ENCODE results near the gene KNCN. TPM values are rescaled to one million over a fixed set of nuclear protein-coding genes. Genes with fewer than 3 reads are reported as not detected.

KNCN gene
- total RNA-seq, 1 donor from 2014 or later = not detected

DNA sequence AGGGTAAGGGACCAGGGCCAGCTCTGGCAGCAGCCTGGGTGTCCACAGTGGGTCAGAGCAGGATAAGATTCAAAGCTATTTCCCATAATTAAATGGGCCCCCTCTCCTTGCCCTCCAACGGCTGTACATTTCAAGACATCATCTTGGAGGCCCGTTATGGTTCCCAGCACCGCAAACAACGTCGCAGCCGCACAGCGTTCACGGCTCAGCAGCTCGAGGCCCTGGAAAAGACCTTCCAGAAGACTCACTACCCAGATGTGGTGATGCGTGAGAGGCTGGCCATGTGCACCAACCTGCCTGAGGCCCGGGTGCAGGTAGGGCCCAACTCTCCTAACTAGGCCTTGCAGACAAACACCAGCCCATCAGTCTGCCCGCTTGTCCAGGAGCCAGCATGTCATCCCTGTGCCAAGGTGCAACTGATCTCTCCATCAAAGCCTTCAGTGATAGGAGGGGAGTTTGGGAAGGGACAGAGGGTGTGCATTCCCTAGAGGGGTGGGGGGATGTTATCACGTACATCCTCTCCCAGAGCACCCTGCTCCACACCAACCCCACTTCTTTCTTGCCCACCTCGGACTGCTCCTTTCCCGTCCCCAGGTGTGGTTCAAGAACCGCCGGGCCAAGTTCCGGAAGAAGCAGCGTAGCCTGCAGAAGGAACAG, 41.0 kb downstream of the KNCN start:
- Histone ChIP-seq H3K27me3 (ENCODE audit: insufficient read depth, low read length) (peaks cover 16% of the 10 kb centered on the region), H2AFZ (ENCODE audit: low read depth, low read length) (no peak overlapping the region), H3K4me3 (ENCODE audit: insufficient read depth, low read depth, low read length) (no peak overlapping the region), H3K4me2 (ENCODE audit: low read length) (no peak overlapping the region), H3K9me3 (ENCODE audit: insufficient read depth, low read depth, low read length) (no peaks in the 10 kb centered on the region), H4K20me1 (ENCODE audit: insufficient read depth, low read length) (no peaks in the 10 kb centered on the region), H3K36me3 (ENCODE audit: insufficient read depth, low read length) (no peaks in the 10 kb centered on the region), H3K9ac (ENCODE audit: low read length) (no peak overlapping the region), H3K79me2 (ENCODE audit: insufficient read depth, low read length) (no peaks in the 10 kb centered on the region), H3K4me1 (ENCODE audit: insufficient read depth, low read length) (no peaks in the 10 kb centered on the region), H3K27ac (ENCODE audit: low read depth, low read length) (no peak overlapping the region)
- TF ChIP-seq EZH2 (IDR thresholded peaks at IDR 0.05; ENCODE audit: insufficient read depth, low read length) = no peak
- TF ChIP-seq, protein P1, sequence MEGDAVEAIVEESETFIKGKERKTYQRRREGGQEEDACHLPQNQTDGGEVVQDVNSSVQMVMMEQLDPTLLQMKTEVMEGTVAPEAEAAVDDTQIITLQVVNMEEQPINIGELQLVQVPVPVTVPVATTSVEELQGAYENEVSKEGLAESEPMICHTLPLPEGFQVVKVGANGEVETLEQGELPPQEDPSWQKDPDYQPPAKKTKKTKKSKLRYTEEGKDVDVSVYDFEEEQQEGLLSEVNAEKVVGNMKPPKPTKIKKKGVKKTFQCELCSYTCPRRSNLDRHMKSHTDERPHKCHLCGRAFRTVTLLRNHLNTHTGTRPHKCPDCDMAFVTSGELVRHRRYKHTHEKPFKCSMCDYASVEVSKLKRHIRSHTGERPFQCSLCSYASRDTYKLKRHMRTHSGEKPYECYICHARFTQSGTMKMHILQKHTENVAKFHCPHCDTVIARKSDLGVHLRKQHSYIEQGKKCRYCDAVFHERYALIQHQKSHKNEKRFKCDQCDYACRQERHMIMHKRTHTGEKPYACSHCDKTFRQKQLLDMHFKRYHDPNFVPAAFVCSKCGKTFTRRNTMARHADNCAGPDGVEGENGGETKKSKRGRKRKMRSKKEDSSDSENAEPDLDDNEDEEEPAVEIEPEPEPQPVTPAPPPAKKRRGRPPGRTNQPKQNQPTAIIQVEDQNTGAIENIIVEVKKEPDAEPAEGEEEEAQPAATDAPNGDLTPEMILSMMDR (IDR thresholded peaks at IDR 0.05; ENCODE audit: insufficient read depth, low read depth, low read length) = no peak
- H3K27me3 Mint-ChIP-seq (ENCODE audit: low read depth, unreplicated experiment) = peaks cover 22% of the 10 kb centered on the region
- DNase-seq (ENCODE audit: low read depth) = no peak
- no peak for FAIRE-seq
- H3K4me3 Mint-ChIP-seq (ENCODE audit: unreplicated experiment) = no peak overlapping the region
- H3K9me3 Mint-ChIP-seq (ENCODE audit: unreplicated experiment) = no peaks in the 10 kb centered on the region
- no peaks in the 10 kb centered on the region for H3K36me3 Mint-ChIP-seq (ENCODE audit: low read depth, unreplicated experiment)
- no peak overlapping the region for H3K27ac Mint-ChIP-seq (ENCODE audit: unreplicated experiment)
- peaks cover 12% of the 10 kb centered on the region for H3K4me1 Mint-ChIP-seq (ENCODE audit: low read depth, unreplicated experiment)

GRCh38 chr1:46508757-46509156, 42.7 kb downstream of the KNCN start:
- TF ChIP-seq, protein P1 (IDR thresholded peaks at IDR 0.05; ENCODE audit: insufficient read depth, low read depth, low read length) = no peak
- no peak for TF ChIP-seq EZH2 (IDR thresholded peaks at IDR 0.05; ENCODE audit: insufficient read depth, low read length)
- Histone ChIP-seq H3K9me3 (ENCODE audit: insufficient read depth, low read depth, low read length) (no peaks in the 10 kb centered on the region), H4K20me1 (ENCODE audit: insufficient read depth, low read length) (no peaks in the 10 kb centered on the region), H3K27ac (ENCODE audit: low read depth, low read length) (no peak overlapping the region), H3K36me3 (ENCODE audit: insufficient read depth, low read length) (no peaks in the 10 kb centered on the region), H3K4me3 (ENCODE audit: insufficient read depth, low read depth, low read length) (no peak overlapping the region), H3K4me1 (ENCODE audit: insufficient read depth, low read length) (no peaks in the 10 kb centered on the region), H3K27me3 (ENCODE audit: insufficient read depth, low read length) (peaks cover 5% of the 10 kb centered on the region), H2AFZ (ENCODE audit: low read depth, low read length) (no peak overlapping the region), H3K79me2 (ENCODE audit: insufficient read depth, low read length) (no peaks in the 10 kb centered on the region), H3K9ac (ENCODE audit: low read length) (no peak overlapping the region), H3K4me2 (ENCODE audit: low read length) (no peak overlapping the region)
- FAIRE-seq = no peak
- Mint-ChIP-seq H3K27me3 (ENCODE audit: low read depth, unreplicated experiment) (peaks cover 15% of the 10 kb centered on the region), H3K36me3 (ENCODE audit: low read depth, unreplicated experiment) (no peaks in the 10 kb centered on the region), H3K4me1 (ENCODE audit: low read depth, unreplicated experiment) (peaks cover 12% of the 10 kb centered on the region), H3K27ac (ENCODE audit: unreplicated experiment) (no peak overlapping the region), H3K9me3 (ENCODE audit: unreplicated experiment) (peaks cover 2% of the 10 kb centered on the region), H3K4me3 (ENCODE audit: unreplicated experiment) (no peak overlapping the region)
- no peak for DNase-seq (ENCODE audit: low read depth)

- no peak overlapping the region for H3K27ac ChIP-seq (ENCODE audit: low read depth, low read length)
- DNase-seq (ENCODE audit: low read depth) = no peak
- H3K4me2 ChIP-seq (ENCODE audit: low read length) = no peak overlapping the region
- Mint-ChIP-seq H3K27me3 (ENCODE audit: low read depth, unreplicated experiment) (peaks cover 24% of the 10 kb centered on the region), H3K9me3 (ENCODE audit: unreplicated experiment) (peaks cover 2% of the 10 kb centered on the region), H3K4me1 (ENCODE audit: low read depth, unreplicated experiment) (peaks cover 6% of the 10 kb centered on the region), H3K4me3 (ENCODE audit: unreplicated experiment) (no peak overlapping the region), H3K27ac (ENCODE audit: unreplicated experiment) (no peak overlapping the region), H3K36me3 (ENCODE audit: low read depth, unreplicated experiment) (no peaks in the 10 kb centered on the region)
- no peaks in the 10 kb centered on the region for H3K9me3 ChIP-seq (ENCODE audit: insufficient read depth, low read depth, low read length)
- no peaks in the 10 kb centered on the region for H3K79me2 ChIP-seq (ENCODE audit: insufficient read depth, low read length)
- no peak for TF ChIP-seq EZH2 (IDR thresholded peaks at IDR 0.05; ENCODE audit: insufficient read depth, low read length)
- TF ChIP-seq, protein P1 (IDR thresholded peaks at IDR 0.05; ENCODE audit: insufficient read depth, low read depth, low read length) = no peak
- FAIRE-seq = no peak
- H3K9ac ChIP-seq (ENCODE audit: low read length) = no peak overlapping the region
- no peak overlapping the region for H3K4me3 ChIP-seq (ENCODE audit: insufficient read depth, low read depth, low read length)
- H3K27me3 ChIP-seq (ENCODE audit: insufficient read depth, low read length) = peaks cover 12% of the 10 kb centered on the region
- H2AFZ ChIP-seq (ENCODE audit: low read depth, low read length) = no peak overlapping the region
- no peaks in the 10 kb centered on the region for H3K36me3 ChIP-seq (ENCODE audit: insufficient read depth, low read length)
- no peaks in the 10 kb centered on the region for H4K20me1 ChIP-seq (ENCODE audit: insufficient read depth, low read length)
- no peaks in the 10 kb centered on the region for H3K4me1 ChIP-seq (ENCODE audit: insufficient read depth, low read length)
Observed at GRCh38 chr1:46506470-46507219, 44.8 kb downstream of the KNCN start.

Data from astrocyte (in vitro differentiated cells and primary cell).